Measurements from ENCODE around the gene SF1.

DNA sequence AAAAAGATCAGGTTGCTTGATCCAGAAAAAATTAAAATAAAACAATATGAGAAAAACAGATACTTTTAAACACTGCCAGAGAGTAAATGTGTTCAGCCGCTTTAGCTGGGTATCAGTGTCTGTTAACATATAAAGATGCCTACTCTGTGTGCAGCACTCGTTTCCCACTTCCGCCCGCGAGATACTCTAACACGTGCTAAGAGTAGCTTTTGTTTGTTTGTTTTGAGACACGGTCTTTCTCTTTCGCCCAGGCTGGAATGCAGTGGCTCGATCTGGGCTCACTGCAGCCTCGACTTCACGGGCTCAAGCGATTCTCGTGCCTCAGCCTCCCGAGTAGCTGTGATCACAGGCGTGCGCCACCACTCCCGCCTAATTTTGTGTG lies 32.5 kb upstream of the SF1 start:
- TF ChIP-seq, protein P1, sequence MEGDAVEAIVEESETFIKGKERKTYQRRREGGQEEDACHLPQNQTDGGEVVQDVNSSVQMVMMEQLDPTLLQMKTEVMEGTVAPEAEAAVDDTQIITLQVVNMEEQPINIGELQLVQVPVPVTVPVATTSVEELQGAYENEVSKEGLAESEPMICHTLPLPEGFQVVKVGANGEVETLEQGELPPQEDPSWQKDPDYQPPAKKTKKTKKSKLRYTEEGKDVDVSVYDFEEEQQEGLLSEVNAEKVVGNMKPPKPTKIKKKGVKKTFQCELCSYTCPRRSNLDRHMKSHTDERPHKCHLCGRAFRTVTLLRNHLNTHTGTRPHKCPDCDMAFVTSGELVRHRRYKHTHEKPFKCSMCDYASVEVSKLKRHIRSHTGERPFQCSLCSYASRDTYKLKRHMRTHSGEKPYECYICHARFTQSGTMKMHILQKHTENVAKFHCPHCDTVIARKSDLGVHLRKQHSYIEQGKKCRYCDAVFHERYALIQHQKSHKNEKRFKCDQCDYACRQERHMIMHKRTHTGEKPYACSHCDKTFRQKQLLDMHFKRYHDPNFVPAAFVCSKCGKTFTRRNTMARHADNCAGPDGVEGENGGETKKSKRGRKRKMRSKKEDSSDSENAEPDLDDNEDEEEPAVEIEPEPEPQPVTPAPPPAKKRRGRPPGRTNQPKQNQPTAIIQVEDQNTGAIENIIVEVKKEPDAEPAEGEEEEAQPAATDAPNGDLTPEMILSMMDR (IDR thresholded peaks at IDR 0.05): no peak
- no peak for TF ChIP-seq POLR2A (IDR thresholded peaks at IDR 0.05)

All from adrenal gland (tissue), 5 donors.